ENCODE results near the gene TLL2. TPM values are rescaled to one million over a fixed set of nuclear protein-coding genes. Genes with fewer than 3 reads are reported as not detected.

The TLL2 gene
- total and polyA plus RNA-seq, 2 experiments from 2014 or later = 2.6 to 3.0 TPM

GRCh38 chr10:96420228-96421009, 93.3 kb downstream of the TLL2 start:
- Histone ChIP-seq H3K9me2 (ENCODE audit: insufficient read depth) (no peaks in the 10 kb centered on the region), H2AFZ (0 out of 2 replicates have a peak overlapping the region, but pooled peaks have one; percentile 18), H4K20me1 (replicated peaks; ENCODE audit: insufficient read depth) (no peaks in the 10 kb centered on the region), H3K27ac (ENCODE audit: low read depth) (no peak overlapping the region), H3K79me2 (replicated peaks; ENCODE audit: insufficient read depth) (no peaks in the 10 kb centered on the region), H3K36me3 (ENCODE audit: insufficient read depth) (no peaks in the 10 kb centered on the region), H3F3A (replicated peaks; ENCODE audit: low read depth) (no peaks in the 10 kb centered on the region), H3K4me2 (no peak overlapping the region), H3K27me3 (ENCODE audit: insufficient read depth) (no peaks in the 10 kb centered on the region), H3K4me1 (ENCODE audit: insufficient read depth) (no peaks in the 10 kb centered on the region), H3K4me3 (no peak overlapping the region)
- TF ChIP-seq JUNB (IDR thresholded peaks at IDR 0.05; ENCODE audit: unreplicated experiment) (no peak), ZNF331 (CRISPR knock-in tag; IDR thresholded peaks at IDR 0.05; ENCODE audit: low read depth) (no peak), POLR2AphosphoS5 (IDR thresholded peaks at IDR 0.05; ENCODE audit: low read depth) (no peak), STAT1 (IDR thresholded peaks at IDR 0.05; ENCODE audit: unreplicated experiment) (no peak), CTCF (conservative IDR thresholded peaks at IDR 0.05; ENCODE audit: low read depth in 2 of 2) (no peak), NANOG (IDR thresholded peaks at IDR 0.05; ENCODE audit: borderline replicate concordance) (no peak), CREB1 (CRISPR knock-in tag; IDR thresholded peaks at IDR 0.05; ENCODE audit: low read depth) (no peak), ZNF114 (CRISPR knock-in tag; IDR thresholded peaks at IDR 0.05) (no peak), EZH2 (IDR thresholded peaks at IDR 0.05; ENCODE audit: low read depth, unreplicated experiment) (no peak), EZH2phosphoT487 (IDR thresholded peaks at IDR 0.05; ENCODE audit: unreplicated experiment) (no peak)
- TF ChIP-seq, protein P1, sequence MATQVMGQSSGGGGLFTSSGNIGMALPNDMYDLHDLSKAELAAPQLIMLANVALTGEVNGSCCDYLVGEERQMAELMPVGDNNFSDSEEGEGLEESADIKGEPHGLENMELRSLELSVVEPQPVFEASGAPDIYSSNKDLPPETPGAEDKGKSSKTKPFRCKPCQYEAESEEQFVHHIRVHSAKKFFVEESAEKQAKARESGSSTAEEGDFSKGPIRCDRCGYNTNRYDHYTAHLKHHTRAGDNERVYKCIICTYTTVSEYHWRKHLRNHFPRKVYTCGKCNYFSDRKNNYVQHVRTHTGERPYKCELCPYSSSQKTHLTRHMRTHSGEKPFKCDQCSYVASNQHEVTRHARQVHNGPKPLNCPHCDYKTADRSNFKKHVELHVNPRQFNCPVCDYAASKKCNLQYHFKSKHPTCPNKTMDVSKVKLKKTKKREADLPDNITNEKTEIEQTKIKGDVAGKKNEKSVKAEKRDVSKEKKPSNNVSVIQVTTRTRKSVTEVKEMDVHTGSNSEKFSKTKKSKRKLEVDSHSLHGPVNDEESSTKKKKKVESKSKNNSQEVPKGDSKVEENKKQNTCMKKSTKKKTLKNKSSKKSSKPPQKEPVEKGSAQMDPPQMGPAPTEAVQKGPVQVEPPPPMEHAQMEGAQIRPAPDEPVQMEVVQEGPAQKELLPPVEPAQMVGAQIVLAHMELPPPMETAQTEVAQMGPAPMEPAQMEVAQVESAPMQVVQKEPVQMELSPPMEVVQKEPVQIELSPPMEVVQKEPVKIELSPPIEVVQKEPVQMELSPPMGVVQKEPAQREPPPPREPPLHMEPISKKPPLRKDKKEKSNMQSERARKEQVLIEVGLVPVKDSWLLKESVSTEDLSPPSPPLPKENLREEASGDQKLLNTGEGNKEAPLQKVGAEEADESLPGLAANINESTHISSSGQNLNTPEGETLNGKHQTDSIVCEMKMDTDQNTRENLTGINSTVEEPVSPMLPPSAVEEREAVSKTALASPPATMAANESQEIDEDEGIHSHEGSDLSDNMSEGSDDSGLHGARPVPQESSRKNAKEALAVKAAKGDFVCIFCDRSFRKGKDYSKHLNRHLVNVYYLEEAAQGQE (IDR thresholded peaks at IDR 0.05; ENCODE audit: unreplicated experiment) = no peak
- TF ChIP-seq, protein P2, sequence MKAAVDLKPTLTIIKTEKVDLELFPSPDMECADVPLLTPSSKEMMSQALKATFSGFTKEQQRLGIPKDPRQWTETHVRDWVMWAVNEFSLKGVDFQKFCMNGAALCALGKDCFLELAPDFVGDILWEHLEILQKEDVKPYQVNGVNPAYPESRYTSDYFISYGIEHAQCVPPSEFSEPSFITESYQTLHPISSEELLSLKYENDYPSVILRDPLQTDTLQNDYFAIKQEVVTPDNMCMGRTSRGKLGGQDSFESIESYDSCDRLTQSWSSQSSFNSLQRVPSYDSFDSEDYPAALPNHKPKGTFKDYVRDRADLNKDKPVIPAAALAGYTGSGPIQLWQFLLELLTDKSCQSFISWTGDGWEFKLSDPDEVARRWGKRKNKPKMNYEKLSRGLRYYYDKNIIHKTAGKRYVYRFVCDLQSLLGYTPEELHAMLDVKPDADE (IDR thresholded peaks at IDR 0.05) = no peak
- TF ChIP-seq, protein P3, sequence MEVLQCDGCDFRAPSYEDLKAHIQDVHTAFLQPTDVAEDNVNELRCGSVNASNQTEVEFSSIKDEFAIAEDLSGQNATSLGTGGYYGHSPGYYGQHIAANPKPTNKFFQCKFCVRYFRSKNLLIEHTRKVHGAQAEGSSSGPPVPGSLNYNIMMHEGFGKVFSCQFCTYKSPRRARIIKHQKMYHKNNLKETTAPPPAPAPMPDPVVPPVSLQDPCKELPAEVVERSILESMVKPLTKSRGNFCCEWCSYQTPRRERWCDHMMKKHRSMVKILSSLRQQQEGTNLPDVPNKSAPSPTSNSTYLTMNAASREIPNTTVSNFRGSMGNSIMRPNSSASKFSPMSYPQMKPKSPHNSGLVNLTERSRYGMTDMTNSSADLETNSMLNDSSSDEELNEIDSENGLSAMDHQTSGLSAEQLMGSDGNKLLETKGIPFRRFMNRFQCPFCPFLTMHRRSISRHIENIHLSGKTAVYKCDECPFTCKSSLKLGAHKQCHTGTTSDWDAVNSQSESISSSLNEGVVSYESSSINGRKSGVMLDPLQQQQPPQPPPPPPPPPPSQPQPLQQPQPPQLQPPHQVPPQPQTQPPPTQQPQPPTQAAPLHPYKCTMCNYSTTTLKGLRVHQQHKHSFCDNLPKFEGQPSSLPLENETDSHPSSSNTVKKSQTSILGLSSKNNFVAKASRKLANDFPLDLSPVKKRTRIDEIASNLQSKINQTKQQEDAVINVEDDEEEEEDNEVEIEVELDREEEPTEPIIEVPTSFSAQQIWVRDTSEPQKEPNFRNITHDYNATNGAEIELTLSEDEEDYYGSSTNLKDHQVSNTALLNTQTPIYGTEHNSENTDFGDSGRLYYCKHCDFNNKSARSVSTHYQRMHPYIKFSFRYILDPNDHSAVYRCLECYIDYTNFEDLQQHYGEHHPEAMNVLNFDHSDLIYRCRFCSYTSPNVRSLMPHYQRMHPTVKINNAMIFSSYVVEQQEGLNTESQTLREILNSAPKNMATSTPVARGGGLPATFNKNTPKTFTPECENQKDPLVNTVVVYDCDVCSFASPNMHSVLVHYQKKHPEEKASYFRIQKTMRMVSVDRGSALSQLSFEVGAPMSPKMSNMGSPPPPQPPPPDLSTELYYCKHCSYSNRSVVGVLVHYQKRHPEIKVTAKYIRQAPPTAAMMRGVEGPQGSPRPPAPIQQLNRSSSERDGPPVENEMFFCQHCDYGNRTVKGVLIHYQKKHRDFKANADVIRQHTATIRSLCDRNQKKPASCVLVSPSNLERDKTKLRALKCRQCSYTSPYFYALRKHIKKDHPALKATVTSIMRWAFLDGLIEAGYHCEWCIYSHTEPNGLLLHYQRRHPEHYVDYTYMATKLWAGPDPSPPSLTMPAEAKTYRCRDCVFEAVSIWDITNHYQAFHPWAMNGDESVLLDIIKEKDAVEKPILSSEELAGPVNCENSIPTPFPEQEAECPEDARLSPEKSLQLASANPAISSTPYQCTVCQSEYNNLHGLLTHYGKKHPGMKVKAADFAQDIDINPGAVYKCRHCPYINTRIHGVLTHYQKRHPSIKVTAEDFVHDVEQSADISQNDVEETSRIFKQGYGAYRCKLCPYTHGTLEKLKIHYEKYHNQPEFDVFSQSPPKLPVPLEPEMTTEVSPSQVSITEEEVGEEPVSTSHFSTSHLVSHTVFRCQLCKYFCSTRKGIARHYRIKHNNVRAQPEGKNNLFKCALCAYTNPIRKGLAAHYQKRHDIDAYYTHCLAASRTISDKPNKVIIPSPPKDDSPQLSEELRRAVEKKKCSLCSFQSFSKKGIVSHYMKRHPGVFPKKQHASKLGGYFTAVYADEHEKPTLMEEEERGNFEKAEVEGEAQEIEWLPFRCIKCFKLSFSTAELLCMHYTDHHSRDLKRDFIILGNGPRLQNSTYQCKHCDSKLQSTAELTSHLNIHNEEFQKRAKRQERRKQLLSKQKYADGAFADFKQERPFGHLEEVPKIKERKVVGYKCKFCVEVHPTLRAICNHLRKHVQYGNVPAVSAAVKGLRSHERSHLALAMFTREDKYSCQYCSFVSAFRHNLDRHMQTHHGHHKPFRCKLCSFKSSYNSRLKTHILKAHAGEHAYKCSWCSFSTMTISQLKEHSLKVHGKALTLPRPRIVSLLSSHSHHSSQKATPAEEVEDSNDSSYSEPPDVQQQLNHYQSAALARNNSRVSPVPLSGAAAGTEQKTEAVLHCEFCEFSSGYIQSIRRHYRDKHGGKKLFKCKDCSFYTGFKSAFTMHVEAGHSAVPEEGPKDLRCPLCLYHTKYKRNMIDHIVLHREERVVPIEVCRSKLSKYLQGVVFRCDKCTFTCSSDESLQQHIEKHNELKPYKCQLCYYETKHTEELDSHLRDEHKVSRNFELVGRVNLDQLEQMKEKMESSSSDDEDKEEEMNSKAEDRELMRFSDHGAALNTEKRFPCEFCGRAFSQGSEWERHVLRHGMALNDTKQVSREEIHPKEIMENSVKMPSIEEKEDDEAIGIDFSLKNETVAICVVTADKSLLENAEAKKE (CRISPR knock-in tag; IDR thresholded peaks at IDR 0.05) = no peak
- peaks cover 4% of the 10 kb centered on the region; the same call in 2 of the 3 replicates for H3K4me1 Mint-ChIP-seq
- no peak overlapping the region for H3K27ac Mint-ChIP-seq
- ATAC-seq (no peak), DNase-seq (ENCODE audit: low spot score) (no peak)
- H3K9me3 Mint-ChIP-seq = no peaks in the 10 kb centered on the region; the same call in 2 of the 3 replicates
- H3K36me3 Mint-ChIP-seq (ENCODE audit: low read depth) = no peaks in the 10 kb centered on the region
- H3K27me3 Mint-ChIP-seq (ENCODE audit: insufficient read depth, low read depth, poor library complexity) = no peaks in the 10 kb centered on the region
- H3K4me3 Mint-ChIP-seq = no peak overlapping the region
